Natural killer cell treated with Interleukin-12 subunit alpha and Interleukin-12 subunit beta and Interleukin-15 and Interleukin-18, amount 100 ng/mL, for 72 hours (primary cell): ENCODE data around the gene GM2A. TPM values are rescaled to one million over a fixed set of nuclear protein-coding genes. Genes with fewer than 3 reads are reported as not detected.

ENCODE experiments used
- ATAC-seq, 2 donors: fragments of 150-1000 bp; cut with Tn5 transposase in 1 of 2; sonication (Bioruptor Pico), chemical (Tn5 transposase) in 1 of 2; 2 replicates each; pipeline ENCODE4 v1.10.0; 2021
- DNase-seq: peaks from one replicate; pipeline ENCODE4 v3.0.0; 2022; ENCODE audit warnings: low spot score
- H3K27ac Mint-ChIP-seq, 2 donors: 1 replicate in 1 of 2; 2 replicates in 1 of 2; pipeline ENCODE4 v1.8.0; 2022; ENCODE audit warnings: mixed read lengths in 2 of 2, mild to moderate bottlenecking in 1 of 2, moderate library complexity in 1 of 2
- H3K27me3 Mint-ChIP-seq, 2 donors: 1 replicate in 1 of 2; 2 replicates in 1 of 2; pipeline ENCODE4 v1.8.0; 2022; ENCODE audit warnings: mixed read lengths in 2 of 2
- H3K36me3 Mint-ChIP-seq: one replicate; pipeline ENCODE4 v1.8.0; 2022; ENCODE audit warnings: mixed read lengths
- H3K4me1 Mint-ChIP-seq, 2 donors: 1 replicate in 1 of 2; 2 replicates in 1 of 2; pipeline ENCODE4 v1.8.0; 2022; ENCODE audit warnings: low read depth in 2 of 2, mixed read lengths in 2 of 2, mild to moderate bottlenecking in 1 of 2
- H3K4me3 Mint-ChIP-seq: one replicate; pipeline ENCODE4 v1.8.0; 2022; ENCODE audit warnings: mixed read lengths
- H3K9me3 Mint-ChIP-seq: 2 replicates; pipeline ENCODE4 v1.8.0; 2022; ENCODE audit warnings: mixed read lengths
- total RNA-seq, 2 donors: library from RNA; stranded (reverse); gene quantifications; one replicate each; pipeline ENCODE4 v1.2.3, GENCODE V29; 2022

GM2A gene
- total RNA-seq, 2 donors from 2014 or later: 15.4 to 15.9 TPM

- Mint-ChIP-seq H3K4me1 (peaks cover 62 to 69% of the 10 kb centered on the region in 2 donors), H3K4me3 (peak overlapping the region; percentile 87), H3K27ac (peak overlapping the region; percentile 94 to 98), H3K27me3 (no peaks in the 10 kb centered on the region), H3K36me3 (peaks cover 10% of the 10 kb centered on the region), H3K9me3 (no peaks in the 10 kb centered on the region)
- ATAC-seq: no peak
- DNase-seq: no peak
Measured at GRCh38 chr5:151222054-151222789, 30.8 kb upstream of the GM2A start.

DNA sequence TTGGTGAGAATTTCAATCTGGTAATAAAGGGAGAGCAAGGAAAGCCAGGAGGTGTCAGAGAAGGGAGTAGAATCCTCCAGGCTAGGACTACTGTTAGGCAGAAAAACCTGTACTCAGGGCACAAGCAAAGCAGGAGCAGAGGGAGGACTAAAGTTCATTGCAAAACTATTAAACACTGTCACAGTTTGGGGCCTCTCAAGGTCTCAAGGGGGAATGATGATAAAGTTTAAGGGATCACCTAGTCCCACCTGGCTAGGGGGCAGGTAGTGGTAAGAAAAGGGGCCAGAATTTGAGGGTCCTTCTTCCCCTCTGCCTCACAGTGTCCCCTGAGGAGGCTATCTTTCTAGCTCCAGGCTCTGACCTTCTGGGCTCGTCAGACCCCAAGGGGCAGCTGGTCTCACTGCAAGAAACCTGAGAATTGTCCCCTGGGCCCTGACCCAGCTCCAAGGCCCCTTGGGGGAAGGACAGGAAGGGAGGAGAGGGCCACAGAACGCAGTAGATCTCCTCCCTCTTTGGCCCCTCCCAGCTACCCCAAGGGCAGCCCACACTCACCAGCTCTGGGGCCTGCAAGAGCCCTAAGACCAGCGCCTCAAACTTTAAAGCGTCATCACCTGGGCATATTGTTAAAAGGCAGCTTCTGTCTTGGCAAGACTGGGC lies 30.1 kb upstream of the GM2A start:
- H3K4me1 Mint-ChIP-seq: peaks cover 55 to 63% of the 10 kb centered on the region in 2 donors
- H3K27me3 Mint-ChIP-seq: no peaks in the 10 kb centered on the region
- H3K27ac Mint-ChIP-seq: peak overlapping the region; percentile 94 to 98
- DNase-seq (peak; percentile 78), ATAC-seq (peak; percentile 83 to 84)
- H3K9me3 Mint-ChIP-seq: no peaks in the 10 kb centered on the region
- peaks cover 10% of the 10 kb centered on the region for H3K36me3 Mint-ChIP-seq
- H3K4me3 Mint-ChIP-seq: peak overlapping the region; percentile 87

DNA sequence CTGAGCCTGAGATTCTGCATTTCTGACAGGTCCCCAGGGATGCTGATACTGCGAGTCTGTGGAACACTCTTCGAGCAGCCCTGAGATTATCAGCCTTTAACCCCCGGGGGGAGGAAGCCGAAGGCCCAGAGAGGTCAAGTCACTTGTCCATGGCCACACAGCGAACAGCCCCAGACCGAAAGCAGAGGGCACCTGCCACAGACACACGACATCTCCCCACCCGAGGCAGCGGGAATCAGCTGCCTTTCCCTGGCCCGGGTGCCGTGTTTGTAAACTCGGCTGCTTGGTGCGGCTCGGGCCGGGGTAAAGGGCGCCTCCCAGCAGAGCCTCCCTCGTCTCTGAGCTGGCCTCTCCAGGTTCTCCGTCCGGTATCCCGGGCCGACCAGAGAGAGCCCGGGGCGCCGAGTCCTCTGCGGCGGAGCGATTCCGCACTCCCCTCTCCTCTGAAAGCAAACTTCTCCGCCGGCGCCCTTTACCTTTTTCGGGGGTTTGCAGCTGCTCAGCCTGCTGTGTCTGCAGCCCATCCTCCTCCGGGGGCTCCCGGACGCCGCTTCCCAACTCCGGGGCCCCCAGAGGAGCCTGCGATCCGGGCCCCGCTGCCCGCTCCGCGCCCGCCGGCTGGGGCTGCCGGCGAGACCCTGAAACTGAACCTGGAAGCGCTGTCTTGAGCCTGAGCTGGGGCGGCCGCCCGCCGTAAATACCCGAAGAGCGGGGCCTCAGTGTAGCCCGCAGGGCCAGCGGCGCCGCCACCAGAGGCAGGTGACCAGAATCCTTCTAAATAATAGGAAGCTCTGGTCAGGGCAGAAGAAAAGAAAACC lies 29.3 kb upstream of the GM2A start, which contains the start of gene CCDC69:
CCDC69 (minus strand) TSS at position 646 of the 818 bp plus-strand sequence; CDS start at position 524, 122 bp downstream.
- H3K27ac Mint-ChIP-seq: peak within 1 kb of the TSS; percentile 94 to 98
- peak within 1 kb of the TSS; percentile 87 for H3K4me3 Mint-ChIP-seq
- H3K36me3 Mint-ChIP-seq: peaks cover 10% of the 10 kb centered on the region
- DNase-seq (peak; percentile 83), ATAC-seq (peak; percentile 85 to 91)
- no peaks in the 10 kb centered on the region for H3K9me3 Mint-ChIP-seq
- H3K4me1 Mint-ChIP-seq: peaks cover 48 to 55% of the 10 kb centered on the region in 2 donors
- no peaks in the 10 kb centered on the region for H3K27me3 Mint-ChIP-seq

- no peak for ATAC-seq
- no peak for DNase-seq
- Mint-ChIP-seq H3K4me1 (peaks cover 41 to 48% of the 10 kb centered on the region in 2 donors), H3K4me3 (peak overlapping the region; percentile 87), H3K36me3 (peaks cover 10% of the 10 kb centered on the region), H3K27ac (peak overlapping the region; percentile 94 to 98), H3K27me3 (peaks cover 0 to 3% of the 10 kb centered on the region in 2 donors), H3K9me3 (no peaks in the 10 kb centered on the region)
Measured at GRCh38 chr5:151224372-151224771, 28.6 kb upstream of the GM2A start.

DNA sequence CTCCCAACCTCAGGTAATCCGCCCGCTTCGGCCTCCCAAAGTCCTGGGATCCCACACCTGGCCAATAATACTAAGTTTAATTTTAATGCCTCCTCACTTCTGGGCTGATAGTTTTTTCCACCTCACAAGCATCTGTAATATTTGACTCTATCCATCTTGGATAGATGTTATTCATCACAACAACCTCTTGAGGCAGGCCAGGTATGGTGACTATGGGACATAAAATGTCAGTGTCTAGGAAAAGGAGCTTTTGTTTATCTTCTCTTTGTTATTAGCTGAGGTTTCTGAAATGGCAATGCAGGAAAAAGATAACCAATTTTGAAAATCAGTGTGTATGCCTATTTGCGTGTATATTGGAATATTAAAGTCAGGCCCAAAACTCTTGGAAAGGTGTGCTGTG lies 27.9 kb upstream of the GM2A start:
- peak overlapping the region; percentile 94 to 98 for H3K27ac Mint-ChIP-seq
- peaks cover 35 to 41% of the 10 kb centered on the region in 2 donors for H3K4me1 Mint-ChIP-seq
- H3K4me3 Mint-ChIP-seq: peak overlapping the region; percentile 87
- H3K36me3 Mint-ChIP-seq: peaks cover 7% of the 10 kb centered on the region
- ATAC-seq: no peak
- H3K9me3 Mint-ChIP-seq: no peaks in the 10 kb centered on the region
- peaks cover 0 to 3% of the 10 kb centered on the region in 2 donors for H3K27me3 Mint-ChIP-seq
- no peak for DNase-seq

- peak overlapping the region; percentile 87 for H3K4me3 Mint-ChIP-seq
- H3K36me3 Mint-ChIP-seq: peaks cover 6% of the 10 kb centered on the region
- H3K27me3 Mint-ChIP-seq: peaks cover 0 to 3% of the 10 kb centered on the region in 2 donors
- ATAC-seq (no peak), DNase-seq (peak; percentile 10)
- H3K4me1 Mint-ChIP-seq: peaks cover 31 to 37% of the 10 kb centered on the region in 2 donors
- H3K9me3 Mint-ChIP-seq: no peaks in the 10 kb centered on the region
- peak overlapping the region; percentile 94 to 98 for H3K27ac Mint-ChIP-seq
Measured at GRCh38 chr5:151225475-151225874, 27.5 kb upstream of the GM2A start.

DNA sequence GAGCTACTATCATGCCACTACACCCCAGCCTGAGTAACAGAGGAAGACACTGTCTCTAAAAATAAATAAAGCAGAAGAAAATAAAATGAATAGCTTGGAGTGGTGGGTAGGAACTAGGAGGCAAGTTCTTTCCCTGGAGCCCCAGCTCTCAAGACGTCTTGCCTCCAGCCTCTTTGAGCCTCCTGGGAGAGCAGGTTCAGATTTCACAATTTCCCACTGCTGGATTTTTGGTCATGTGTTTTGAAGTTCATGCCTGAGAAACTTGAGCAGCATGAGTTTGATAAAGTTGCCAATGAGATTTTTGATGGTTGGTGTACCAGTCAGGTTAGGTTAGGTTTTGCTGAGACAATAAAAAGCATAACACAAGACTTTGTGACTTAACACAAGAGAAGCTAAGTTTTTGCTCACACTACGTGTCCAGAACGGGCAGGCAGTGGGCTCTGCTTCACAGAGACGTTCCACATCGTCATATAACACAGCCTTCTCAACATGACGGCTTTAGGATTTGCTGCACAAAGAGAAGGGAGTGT lies 25.0 kb upstream of the GM2A start:
- Mint-ChIP-seq H3K36me3 (no peaks in the 10 kb centered on the region), H3K27ac (no peak overlapping the region), H3K4me1 (peaks cover 8 to 12% of the 10 kb centered on the region in 2 donors), H3K4me3 (no peak overlapping the region), H3K9me3 (no peaks in the 10 kb centered on the region), H3K27me3 (peaks cover 0 to 3% of the 10 kb centered on the region in 2 donors)
- no peak for DNase-seq
- no peak for ATAC-seq

- ATAC-seq: no peak
- Mint-ChIP-seq H3K36me3 (no peaks in the 10 kb centered on the region), H3K4me1 (peaks cover 8 to 13% of the 10 kb centered on the region in 2 donors), H3K27me3 (peaks cover 0 to 3% of the 10 kb centered on the region in 2 donors), H3K9me3 (no peaks in the 10 kb centered on the region), H3K4me3 (no peak overlapping the region), H3K27ac (no peak overlapping the region)
- no peak for DNase-seq
Measured at GRCh38 chr5:151228986-151229385, 24.0 kb upstream of the GM2A start.

GRCh38 chr5:151230048-151230680 lies 22.8 kb upstream of the GM2A start:
- H3K27me3 Mint-ChIP-seq: peaks cover 0 to 3% of the 10 kb centered on the region in 2 donors
- H3K9me3 Mint-ChIP-seq: no peaks in the 10 kb centered on the region
- DNase-seq (no peak), ATAC-seq (no peak)
- H3K27ac Mint-ChIP-seq: peak overlapping the region in 1 of 2 donors; percentile 50
- peaks cover 11 to 16% of the 10 kb centered on the region in 2 donors for H3K4me1 Mint-ChIP-seq
- no peak overlapping the region for H3K4me3 Mint-ChIP-seq
- no peaks in the 10 kb centered on the region for H3K36me3 Mint-ChIP-seq

- Mint-ChIP-seq H3K9me3 (no peaks in the 10 kb centered on the region), H3K27me3 (peaks cover 0 to 3% of the 10 kb centered on the region in 2 donors), H3K4me3 (no peak overlapping the region), H3K4me1 (peaks cover 12% of the 10 kb centered on the region in 2 donors), H3K36me3 (no peaks in the 10 kb centered on the region), H3K27ac (no peak overlapping the region)
- DNase-seq (no peak), ATAC-seq (no peak)
Measured at GRCh38 chr5:151231359-151231758, 21.6 kb upstream of the GM2A start.

DNA sequence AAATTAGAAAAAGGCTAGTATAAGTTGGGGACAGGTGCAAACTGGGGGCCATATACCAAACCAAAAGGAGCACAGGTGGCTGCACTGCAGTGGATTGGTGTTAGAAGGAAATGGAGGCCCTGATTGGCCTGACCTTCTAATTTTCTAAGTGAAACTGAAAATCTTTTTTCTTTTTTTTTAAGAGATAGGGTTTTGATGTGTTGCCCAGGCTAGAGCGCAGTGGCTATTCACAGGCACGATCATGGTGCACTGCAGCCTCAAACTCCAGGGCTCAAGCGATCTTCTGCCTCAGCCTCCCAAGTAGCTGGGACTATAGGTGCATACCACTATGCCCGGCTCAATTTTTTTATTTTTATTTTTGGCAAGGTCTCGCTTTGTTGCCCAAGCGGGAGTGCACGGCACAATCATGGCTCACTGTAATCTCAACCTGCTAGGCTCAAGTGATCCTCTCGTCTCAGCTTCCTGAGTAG lies 19.3 kb upstream of the GM2A start:
- Mint-ChIP-seq H3K4me1 (peaks cover 12 to 14% of the 10 kb centered on the region in 2 donors), H3K36me3 (no peaks in the 10 kb centered on the region)
- no peak for DNase-seq

DNA sequence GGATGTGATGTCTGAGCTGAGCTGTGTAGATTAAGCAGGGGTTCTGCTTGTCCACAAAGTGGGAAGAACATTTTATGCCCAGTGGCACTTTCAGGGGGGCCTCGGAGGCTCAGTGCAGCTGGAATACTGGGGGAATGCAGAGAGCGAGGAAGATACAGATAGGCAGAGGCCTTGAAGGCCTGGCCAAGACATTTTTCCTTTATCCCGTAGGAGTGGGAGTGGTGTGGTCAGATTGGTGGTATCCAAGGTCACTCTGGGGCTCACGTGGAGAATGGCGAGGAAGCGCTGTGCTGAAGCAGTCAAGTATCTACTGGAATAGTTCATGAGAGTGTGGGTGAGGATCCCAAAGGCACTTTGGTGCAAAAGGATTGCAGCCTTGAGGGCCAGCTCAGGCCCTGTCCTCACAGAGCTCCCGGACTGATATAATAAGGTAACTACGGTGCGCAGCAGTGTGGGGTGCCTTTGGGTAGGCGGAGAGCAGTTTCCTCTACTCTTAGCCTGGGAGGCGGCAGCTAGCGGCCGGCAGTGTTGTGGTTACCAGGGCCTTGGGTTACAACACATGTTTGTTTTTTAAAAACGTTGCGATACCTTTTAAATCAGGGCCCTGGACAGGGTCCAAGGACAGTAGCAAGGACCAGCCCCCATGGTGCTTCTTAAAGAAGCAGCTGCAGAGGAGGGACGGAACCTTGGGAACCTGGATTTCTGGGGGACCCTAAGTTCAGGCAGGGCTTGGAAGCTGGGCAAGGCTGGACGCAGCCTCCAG lies 18.3 kb upstream of the GM2A start:
- peak; percentile 77 to 84 for ATAC-seq
- Mint-ChIP-seq H3K36me3 (no peaks in the 10 kb centered on the region), H3K4me3 (no peak overlapping the region), H3K9me3 (no peaks in the 10 kb centered on the region), H3K4me1 (peaks cover 12 to 18% of the 10 kb centered on the region in 2 donors), H3K27me3 (no peaks in the 10 kb centered on the region), H3K27ac (peak overlapping the region; percentile 26 to 42)
- no peak for DNase-seq

More for the DNA sequence above, 19.3 kb upstream of the GM2A start:
- no peak for ATAC-seq
- Mint-ChIP-seq H3K27ac (no peak overlapping the region), H3K27me3 (peaks cover 0 to 3% of the 10 kb centered on the region in 2 donors), H3K4me3 (no peak overlapping the region), H3K9me3 (no peaks in the 10 kb centered on the region)
